ENCODE results near the gene P2RX1.
"Not testable (repeated sequence)": the region's sequence is repeated elsewhere in the genome, so short reads cannot be mapped to it uniquely, and the experiment has no call there.

Gene P2RX1

GRCh38 chr17:3857261-3858105, 58.8 kb downstream of the P2RX1 start:
- no peak for DNase-seq (ENCODE audit: low spot score)

GRCh38 chr17:3854204-3854603, 62.1 kb downstream of the P2RX1 start:
- DNase-seq (ENCODE audit: low spot score): not testable (repeated sequence)

GRCh38 chr17:3852561-3852960, 63.7 kb downstream of the P2RX1 start:
- no peak for DNase-seq (ENCODE audit: low spot score)

GRCh38 chr17:3851461-3852100, 64.7 kb downstream of the P2RX1 start:
- DNase-seq (ENCODE audit: low spot score): no peak

- no peak for DNase-seq (ENCODE audit: low spot score)
Measured at GRCh38 chr17:3848229-3848835, 67.9 kb downstream of the P2RX1 start.

GRCh38 chr17:3847165-3847670, 69.0 kb downstream of the P2RX1 start:
- no peak for DNase-seq (ENCODE audit: low spot score)
